ENCODE data around the gene HABP2. TPM values are rescaled to one million over a fixed set of nuclear protein-coding genes. Genes with fewer than 3 reads are reported as not detected.

HABP2 gene
- total RNA-seq, 1 donor from 2014 or later: not detected

GRCh38 chr10:113540845-113541548 is 11.9 kb upstream of the HABP2 start:
- H3K27me3 Mint-ChIP-seq (ENCODE audit: low read depth): no peaks in the 10 kb centered on the region
- DNase-seq (ENCODE audit: low read depth, low spot score): no peak
- H3K4me1 Mint-ChIP-seq: no peaks in the 10 kb centered on the region
- no peak for TF ChIP-seq CTCF (conservative IDR thresholded peaks at IDR 0.05)
- no peak overlapping the region for H3K27ac Mint-ChIP-seq (ENCODE audit: unreplicated experiment)
- no peaks in the 10 kb centered on the region for H3K9me3 Mint-ChIP-seq
- H3K36me3 Mint-ChIP-seq (ENCODE audit: low read depth): no peaks in the 10 kb centered on the region
- H3K4me3 Mint-ChIP-seq: no peak overlapping the region

- no peak overlapping the region for H3K4me3 Mint-ChIP-seq
- H3K9me3 Mint-ChIP-seq: no peaks in the 10 kb centered on the region
- TF ChIP-seq CTCF (conservative IDR thresholded peaks at IDR 0.05): no peak
- no peaks in the 10 kb centered on the region for H3K4me1 Mint-ChIP-seq
- no peak overlapping the region for H3K27ac Mint-ChIP-seq (ENCODE audit: unreplicated experiment)
- H3K27me3 Mint-ChIP-seq (ENCODE audit: low read depth): no peaks in the 10 kb centered on the region
- H3K36me3 Mint-ChIP-seq (ENCODE audit: low read depth): no peaks in the 10 kb centered on the region
- DNase-seq (ENCODE audit: low read depth, low spot score): no peak
Measured at GRCh38 chr10:113541549-113541927, 11.3 kb upstream of the HABP2 start.

DNA sequence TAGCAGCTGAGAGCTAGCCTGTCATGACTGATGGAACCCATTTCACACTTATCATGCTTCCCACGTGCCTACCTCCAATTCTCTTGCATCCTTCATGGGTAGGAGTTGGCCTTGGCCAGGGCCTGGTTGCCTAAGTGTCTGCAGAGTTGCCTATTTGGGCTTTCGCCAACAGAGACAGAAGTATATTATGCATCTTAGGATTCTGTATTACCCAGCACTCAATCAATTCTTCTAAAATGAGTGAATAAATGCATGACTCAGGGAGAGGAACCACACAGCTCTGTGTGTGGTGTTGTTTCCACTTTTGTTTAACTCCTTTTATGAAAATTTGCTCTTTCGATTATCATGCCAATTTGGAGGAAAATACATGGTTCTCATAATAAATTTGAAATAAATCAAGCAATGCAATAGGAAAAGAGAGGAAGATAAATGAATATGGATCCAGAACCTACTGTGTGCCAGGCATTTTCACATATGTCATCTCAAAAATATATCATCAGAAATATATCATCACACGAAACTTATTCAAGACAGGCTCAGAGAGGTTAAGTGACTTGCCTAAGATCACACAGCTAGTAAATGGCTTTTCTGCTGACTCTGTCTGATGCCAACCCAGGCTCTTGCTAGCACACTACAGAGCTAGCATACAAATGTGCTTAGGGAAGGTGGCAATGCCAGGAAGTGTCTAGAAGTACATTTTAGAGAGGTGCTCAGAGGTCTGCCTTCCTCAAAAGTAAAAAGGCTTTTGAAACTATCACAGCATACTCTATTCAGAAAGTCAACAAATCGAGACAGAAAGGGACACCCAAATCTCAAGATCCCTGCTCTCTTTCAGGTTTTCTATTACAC is 9.5 kb upstream of the HABP2 start:
- Mint-ChIP-seq H3K27me3 (ENCODE audit: low read depth) (no peaks in the 10 kb centered on the region), H3K27ac (ENCODE audit: unreplicated experiment) (no peak overlapping the region), H3K36me3 (ENCODE audit: low read depth) (no peaks in the 10 kb centered on the region), H3K9me3 (no peaks in the 10 kb centered on the region), H3K4me1 (no peaks in the 10 kb centered on the region), H3K4me3 (no peak overlapping the region)
- DNase-seq (ENCODE audit: low read depth, low spot score): no peak
- no peak for TF ChIP-seq CTCF (conservative IDR thresholded peaks at IDR 0.05)

- no peak for TF ChIP-seq CTCF (conservative IDR thresholded peaks at IDR 0.05)
- no peak overlapping the region for H3K27ac Mint-ChIP-seq (ENCODE audit: unreplicated experiment)
- no peaks in the 10 kb centered on the region for H3K36me3 Mint-ChIP-seq (ENCODE audit: low read depth)
- no peak overlapping the region for H3K4me3 Mint-ChIP-seq
- H3K9me3 Mint-ChIP-seq: no peaks in the 10 kb centered on the region
- no peak for DNase-seq (ENCODE audit: low read depth, low spot score)
- H3K27me3 Mint-ChIP-seq (ENCODE audit: low read depth): no peaks in the 10 kb centered on the region
- peaks cover 8% of the 10 kb centered on the region for H3K4me1 Mint-ChIP-seq
Measured at GRCh38 chr10:113544392-113544791, 8.5 kb upstream of the HABP2 start.

DNA sequence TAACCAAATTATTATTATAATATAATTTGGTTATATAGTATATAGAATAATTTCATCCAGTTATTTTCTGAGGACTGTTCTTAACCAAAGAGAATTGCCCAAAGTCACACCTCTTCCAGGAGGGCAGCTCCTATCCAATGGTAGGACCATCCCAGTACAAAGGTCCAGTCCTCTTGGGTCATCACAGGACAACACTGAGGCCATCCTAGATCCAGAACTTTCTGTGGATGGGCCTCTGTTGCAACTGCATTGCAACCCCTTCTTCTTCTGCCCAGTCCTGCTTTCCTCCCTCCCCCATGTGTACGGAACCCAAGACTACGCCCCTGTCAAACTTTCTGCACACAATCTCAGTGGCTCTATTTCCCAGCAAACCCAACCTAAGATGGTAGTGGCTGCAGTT is 5.4 kb upstream of the HABP2 start:
- Mint-ChIP-seq H3K9me3 (no peaks in the 10 kb centered on the region), H3K27ac (ENCODE audit: unreplicated experiment) (no peak overlapping the region), H3K4me1 (peaks cover 23% of the 10 kb centered on the region), H3K36me3 (ENCODE audit: low read depth) (no peaks in the 10 kb centered on the region), H3K27me3 (ENCODE audit: low read depth) (peaks cover 2% of the 10 kb centered on the region), H3K4me3 (no peak overlapping the region)
- TF ChIP-seq CTCF (conservative IDR thresholded peaks at IDR 0.05): no peak
- DNase-seq (ENCODE audit: low read depth, low spot score): no peak
